Right lobe of liver (tissue), 6 donors: ENCODE results near the gene SUGCT. TPM values are rescaled to one million over a fixed set of nuclear protein-coding genes. Genes with fewer than 3 reads are reported as not detected.

Experiments used
- ATAC-seq, 4 donors: fragments of 200-7000 bp; cut with Tn5 transposase; one replicate each; pipeline ENCODE4 v1.9.1; 2020; ENCODE audit warnings: mild to moderate bottlenecking in 4 of 4, moderate library complexity in 4 of 4
- DNase-seq, 3 donors: peaks; one replicate each; pipeline ENCODE4 v3.0.0-alpha.2; 2020
- H3K27ac ChIP-seq, 3 donors: fragments of 200-600 bp; one replicate each; pipeline ENCODE4 v1.8.0; 2022
- H3K27me3 ChIP-seq, 2 donors: fragments of 200-600 bp; one replicate each; pipeline ENCODE4 v1.8.0; 2022
- H3K36me3 ChIP-seq, 4 donors: fragments of 200-600 bp; sonication (generic) in 1 of 4; one replicate each; pipeline versions ENCODE4 v1.5.1 to v1.8.0; 2017 to 2022; ENCODE audit warnings: control low read depth in 1 of 4
- H3K4me1 ChIP-seq, 4 donors: fragments of 200-600 bp; sonication (generic) in 1 of 4; one replicate each; pipeline versions ENCODE4 v1.5.1 to v1.8.0; 2017 to 2022; ENCODE audit warnings: control low read depth in 1 of 4
- H3K4me3 ChIP-seq, 3 donors: fragments of 200-600 bp; one replicate each; pipeline ENCODE4 v1.8.0; 2022
- H3K9me3 ChIP-seq, 4 donors: fragments of 200-600 bp; sonication (generic) in 1 of 4; one replicate each; pipeline versions ENCODE4 v1.5.1 to v1.8.0; 2017 to 2022; ENCODE audit warnings: control low read depth in 1 of 4
- POLR2A ChIP-seq: fragments of 450-650 bp; IDR thresholded peaks from one replicate; pipeline ENCODE4 v1.6.1; 2017; ENCODE audit warnings: antibody characterized with exemption, mild to moderate bottlenecking
- WGBS: methylation state at CpG from one replicate; pipeline ENCODE4 v1.1.6; 2018; ENCODE audit warnings: low coverage, low lambda C conversion rate; ENCODE audit not compliant: insufficient coverage; ENCODE audit errors: missing lambda C conversion rate; 5-methylcytosine and 5-hydroxymethylcytosine counted together
- intact Hi-C, 2 donors: fragments of 100-400 bp; cut with DNase I; formaldehyde crosslinking; loops; one replicate each; pipeline versions ENCODE4 v1.11.2 to v1.14.1; 2022
- total RNA-seq, 6 experiments: library from RNA; depleted of rRNA in 2 of 6; stranded (reverse); fragments of >200 nt in 2 of 6; fragmentation: NEBNext Ultra II Directional in 3 of 6; extraction: Animal tissue kit (Norgen Biotek cat#: 25700) in 3 of 6; gene quantifications; one replicate each; pipeline versions ENCODE4 v1.1.0 to v1.2.4, GENCODE V29; 2016 to 2023
- TF ChIP-seq, protein P1 (sequence below), 4 donors: fragments of 200-600 bp in 3 of 4; fragments of 450-650 bp in 1 of 4; IDR thresholded peaks; one replicate each; pipeline versions ENCODE4 v1.5.1 to v1.8.0; 2016 to 2022; ENCODE audit warnings: antibody characterized with exemption in 4 of 4, mild to moderate bottlenecking in 2 of 4
- donor health status: DM: no; HTN: yes; CAD: no.
- donor health status: DM: no; HTN: no; CAD: no.
- donor health status: DM: no; HTN: no; CAD: no.
- donor health status: DM: no; HTN: yes; CAD: no.
- donor health status: DM: no; HTN: yes; CAD: no.

The SUGCT gene
- total RNA-seq, 6 experiments from 2014 or later = 10.1 to 21.0 (median 14.2) TPM

- DNase-seq = no peak
- 92% methylated on average over 2 of the region's 2 CpGs for WGBS
- H3K4me3 ChIP-seq = no peak overlapping the region
- no peak overlapping the region for H3K27ac ChIP-seq
- H3K27me3 ChIP-seq = no peaks in the 10 kb centered on the region
- no peak for TF ChIP-seq POLR2A
- TF ChIP-seq, protein P1, sequence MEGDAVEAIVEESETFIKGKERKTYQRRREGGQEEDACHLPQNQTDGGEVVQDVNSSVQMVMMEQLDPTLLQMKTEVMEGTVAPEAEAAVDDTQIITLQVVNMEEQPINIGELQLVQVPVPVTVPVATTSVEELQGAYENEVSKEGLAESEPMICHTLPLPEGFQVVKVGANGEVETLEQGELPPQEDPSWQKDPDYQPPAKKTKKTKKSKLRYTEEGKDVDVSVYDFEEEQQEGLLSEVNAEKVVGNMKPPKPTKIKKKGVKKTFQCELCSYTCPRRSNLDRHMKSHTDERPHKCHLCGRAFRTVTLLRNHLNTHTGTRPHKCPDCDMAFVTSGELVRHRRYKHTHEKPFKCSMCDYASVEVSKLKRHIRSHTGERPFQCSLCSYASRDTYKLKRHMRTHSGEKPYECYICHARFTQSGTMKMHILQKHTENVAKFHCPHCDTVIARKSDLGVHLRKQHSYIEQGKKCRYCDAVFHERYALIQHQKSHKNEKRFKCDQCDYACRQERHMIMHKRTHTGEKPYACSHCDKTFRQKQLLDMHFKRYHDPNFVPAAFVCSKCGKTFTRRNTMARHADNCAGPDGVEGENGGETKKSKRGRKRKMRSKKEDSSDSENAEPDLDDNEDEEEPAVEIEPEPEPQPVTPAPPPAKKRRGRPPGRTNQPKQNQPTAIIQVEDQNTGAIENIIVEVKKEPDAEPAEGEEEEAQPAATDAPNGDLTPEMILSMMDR (IDR thresholded peaks at IDR 0.05) = no peak
- intact Hi-C loops = no loop called here
- no peak for ATAC-seq
- no peaks in the 10 kb centered on the region for H3K4me1 ChIP-seq
- no peaks in the 10 kb centered on the region for H3K9me3 ChIP-seq
- H3K36me3 ChIP-seq = peaks cover 0 to 4% (median 0%) of the 10 kb centered on the region in 4 donors
These were observed 724.3 kb downstream of the SUGCT start for GRCh38 chr7:40859076-40859475.

GRCh38 chr7:40859965-40860543 is 725.2 kb downstream of the SUGCT start:
- Histone ChIP-seq H3K4me3 (no peak overlapping the region), H3K4me1 (no peaks in the 10 kb centered on the region), H3K27me3 (no peaks in the 10 kb centered on the region), H3K27ac (no peak overlapping the region), H3K9me3 (no peaks in the 10 kb centered on the region), H3K36me3 (peaks cover 0 to 4% (median 0%) of the 10 kb centered on the region in 4 donors)
- WGBS = 85% methylated on average over 9 of the region's 15 CpGs
- intact Hi-C loops = no loop called here
- DNase-seq (no peak), ATAC-seq (no peak)
- no peak for TF ChIP-seq POLR2A
- TF ChIP-seq, protein P1 (IDR thresholded peaks at IDR 0.05) = no peak

- Histone ChIP-seq H3K27me3 (no peaks in the 10 kb centered on the region), H3K4me1 (no peaks in the 10 kb centered on the region), H3K36me3 (peaks cover 0 to 2% (median 0%) of the 10 kb centered on the region in 4 donors), H3K9me3 (no peaks in the 10 kb centered on the region), H3K27ac (no peak overlapping the region), H3K4me3 (no peak overlapping the region)
- intact Hi-C loops = no loop called here
- 85% methylated on average over 5 of the region's 10 CpGs for WGBS
- ATAC-seq = no peak
- no peak for DNase-seq
- TF ChIP-seq, protein P1 (IDR thresholded peaks at IDR 0.05) = no peak
- no peak for TF ChIP-seq POLR2A
These were observed 730.8 kb downstream of the SUGCT start for GRCh38 chr7:40865441-40866233.

DNA sequence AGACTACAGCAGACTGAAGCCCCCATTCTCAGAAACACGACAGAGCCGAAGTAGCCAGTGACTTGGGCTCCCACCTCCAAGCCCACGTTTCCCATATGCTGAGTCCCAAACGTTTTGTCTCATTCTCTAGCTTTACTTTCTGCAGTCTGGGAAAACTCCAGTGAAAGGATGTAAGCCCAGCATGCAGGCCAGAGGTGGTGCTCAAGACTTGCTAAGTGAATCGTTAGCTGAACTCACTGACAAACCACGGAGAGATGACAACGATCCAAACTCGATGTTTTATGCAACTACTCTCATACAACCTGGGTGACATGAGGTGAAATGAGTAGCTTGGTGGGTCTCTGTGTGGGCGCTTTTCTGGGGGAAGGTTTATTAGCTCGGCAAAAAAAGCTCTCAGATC is 731.8 kb downstream of the SUGCT start:
- ATAC-seq (no peak), DNase-seq (no peak)
- H3K36me3 ChIP-seq = no peaks in the 10 kb centered on the region
- H3K9me3 ChIP-seq = no peaks in the 10 kb centered on the region
- H3K27ac ChIP-seq = no peak overlapping the region
- H3K4me3 ChIP-seq = no peak overlapping the region
- WGBS = 66% methylated on average over 9 of the region's 10 CpGs
- intact Hi-C loops = no loop called here
- TF ChIP-seq, protein P1 (IDR thresholded peaks at IDR 0.05) = no peak
- TF ChIP-seq POLR2A = no peak
- no peaks in the 10 kb centered on the region for H3K4me1 ChIP-seq
- no peaks in the 10 kb centered on the region for H3K27me3 ChIP-seq
